HG03571 (cell line): ENCODE results near the gene ZBTB16.

ENCODE experiments used
- ATAC-seq: cut with Tn5 transposase; IDR thresholded peaks from one replicate; pipeline ENCODE4 v1.9.1; 2021; ENCODE audit not compliant: unreplicated experiment

The ZBTB16 gene

GRCh38 chr11:114106047-114106446 is 46.5 kb downstream of the ZBTB16 start:
- no peak for ATAC-seq

DNA sequence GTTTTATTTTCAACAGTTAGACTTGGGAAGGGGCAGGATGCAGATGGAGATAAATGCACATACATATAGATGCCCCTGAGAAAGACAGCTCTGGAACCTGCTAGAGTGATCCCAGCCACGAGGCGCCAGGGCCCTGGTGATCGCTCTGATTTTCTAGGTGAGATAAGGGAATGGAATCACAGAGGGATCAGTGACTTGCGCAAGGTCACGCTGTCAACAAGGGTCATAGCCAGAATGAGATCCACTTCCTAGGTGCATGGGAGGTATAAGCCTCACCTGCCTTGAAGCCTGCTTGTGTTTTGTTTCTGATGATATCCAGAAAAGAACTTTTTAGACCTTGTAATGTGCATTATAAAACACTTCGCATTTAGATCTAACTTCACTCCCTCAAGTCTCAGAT is 47.5 kb downstream of the ZBTB16 start:
- ATAC-seq = no peak

GRCh38 chr11:114108501-114109205 is 49.1 kb downstream of the ZBTB16 start:
- ATAC-seq = no peak

DNA sequence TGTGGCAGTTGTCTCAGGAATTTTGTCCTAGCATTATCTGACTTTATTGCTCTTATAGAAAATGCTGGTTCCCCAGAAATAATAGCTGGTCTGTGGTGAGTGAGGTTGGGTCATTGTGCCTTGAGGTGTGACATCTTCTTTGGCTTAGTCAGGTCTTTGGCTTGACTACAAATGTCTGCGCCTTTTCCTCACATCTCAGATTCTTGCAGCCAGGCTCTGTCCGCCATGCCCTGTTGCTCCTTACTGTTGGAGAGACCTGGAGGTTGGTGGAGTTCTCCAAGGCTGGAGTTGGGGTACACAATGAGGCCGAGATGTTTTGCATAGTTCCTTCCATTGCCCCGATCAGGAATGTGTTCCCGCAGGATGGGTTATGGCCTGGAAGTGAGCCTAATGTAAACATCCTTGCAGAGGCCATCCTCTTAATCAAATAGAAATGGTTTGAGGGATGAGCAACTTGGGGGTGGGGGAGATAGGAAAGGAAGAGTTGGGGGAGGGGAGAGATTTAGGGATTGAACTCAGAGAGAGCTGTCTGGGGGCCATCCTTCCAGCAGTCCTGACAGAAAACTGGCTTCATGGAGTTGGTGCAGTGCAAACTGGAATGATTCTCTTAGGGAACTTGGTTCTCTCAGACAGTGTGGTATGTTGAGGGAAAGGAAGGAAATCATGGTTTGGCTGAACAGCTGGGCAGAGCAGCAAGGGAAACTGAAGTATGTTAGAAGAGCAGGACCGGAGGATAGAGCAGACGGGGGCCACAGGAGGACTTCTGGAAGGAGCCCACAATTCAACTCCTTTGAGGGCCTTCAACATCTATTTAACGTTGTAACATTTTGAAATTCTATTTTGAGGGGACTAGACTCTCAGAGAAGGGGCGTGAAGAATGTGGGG is 49.9 kb downstream of the ZBTB16 start:
- no peak for ATAC-seq

GRCh38 chr11:114110123-114110522 is 50.6 kb downstream of the ZBTB16 start:
- ATAC-seq = no peak

DNA sequence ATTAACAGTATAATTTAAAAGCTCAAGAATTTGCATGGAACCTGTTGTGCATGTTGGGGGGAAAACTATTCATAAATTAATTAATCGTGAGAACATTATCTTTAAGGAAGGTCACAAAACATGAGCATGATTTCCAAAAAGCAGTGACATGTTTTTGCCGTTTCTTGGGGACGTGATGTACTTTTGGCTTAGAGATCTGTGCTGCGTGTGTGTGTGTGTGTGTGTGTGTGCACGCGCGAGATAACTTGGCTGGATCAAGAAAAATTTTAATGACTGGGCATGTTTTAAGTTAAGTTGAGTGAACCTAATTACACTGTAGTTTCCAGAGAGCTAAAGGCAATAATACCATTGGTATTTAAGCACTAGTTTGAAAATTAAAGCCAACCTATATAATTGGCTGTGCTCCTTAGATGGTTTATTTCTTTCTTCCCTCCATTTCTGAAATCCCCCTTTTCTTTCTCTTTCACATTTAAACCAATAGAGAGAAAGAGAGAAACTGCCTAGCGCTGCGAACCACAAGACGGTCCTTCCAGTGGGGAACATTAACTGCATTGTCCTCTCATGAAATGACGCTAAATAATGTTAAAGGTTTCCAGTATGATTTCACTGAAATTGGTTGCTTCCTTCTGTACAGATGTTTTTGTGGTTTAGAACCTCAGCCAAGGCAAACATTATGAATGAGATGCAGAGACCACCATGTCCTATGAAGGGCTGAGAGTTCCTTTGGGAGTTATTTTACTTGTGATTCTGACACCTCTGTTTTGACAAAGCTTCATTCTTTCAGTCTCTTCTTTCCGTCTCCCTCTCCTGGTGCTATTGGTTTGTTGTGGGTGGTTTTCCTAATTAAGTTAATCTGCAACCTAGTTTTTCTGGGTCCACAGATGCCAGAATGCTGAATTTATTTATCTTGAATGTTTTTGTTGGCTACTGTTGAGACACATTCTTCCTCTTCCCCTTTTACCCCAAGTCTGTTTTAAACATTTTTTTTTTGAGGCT is 51.7 kb downstream of the ZBTB16 start:
- ATAC-seq = no peak

GRCh38 chr11:114115451-114115928 is 56.0 kb downstream of the ZBTB16 start:
- ATAC-seq = no peak

- ATAC-seq = no peak
Observed at GRCh38 chr11:114116357-114116756, 56.8 kb downstream of the ZBTB16 start.

DNA sequence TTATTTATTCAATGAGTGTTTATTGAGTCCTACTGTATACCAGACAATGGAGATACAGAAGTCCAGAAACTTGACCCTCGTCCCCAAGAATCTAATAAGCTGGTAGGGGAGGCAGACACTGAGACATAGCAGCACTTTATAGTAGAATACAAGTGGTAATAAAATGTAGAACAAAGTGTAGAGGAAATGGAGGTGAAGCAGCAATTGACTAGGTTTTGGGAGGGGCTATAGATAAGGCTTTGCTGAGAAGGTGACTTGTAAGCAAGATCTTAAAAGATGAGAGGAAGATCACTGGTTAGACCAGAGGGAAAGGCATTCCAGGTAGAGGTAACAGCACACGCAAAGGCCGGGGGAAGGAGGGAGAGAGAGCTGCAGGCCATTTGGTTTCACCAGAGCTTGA is 57.3 kb downstream of the ZBTB16 start:
- ATAC-seq = no peak

GRCh38 chr11:114120606-114121005 is 61.1 kb downstream of the ZBTB16 start:
- ATAC-seq = no peak

- ATAC-seq = no peak
Observed at GRCh38 chr11:114121138-114121537, 61.6 kb downstream of the ZBTB16 start.

DNA sequence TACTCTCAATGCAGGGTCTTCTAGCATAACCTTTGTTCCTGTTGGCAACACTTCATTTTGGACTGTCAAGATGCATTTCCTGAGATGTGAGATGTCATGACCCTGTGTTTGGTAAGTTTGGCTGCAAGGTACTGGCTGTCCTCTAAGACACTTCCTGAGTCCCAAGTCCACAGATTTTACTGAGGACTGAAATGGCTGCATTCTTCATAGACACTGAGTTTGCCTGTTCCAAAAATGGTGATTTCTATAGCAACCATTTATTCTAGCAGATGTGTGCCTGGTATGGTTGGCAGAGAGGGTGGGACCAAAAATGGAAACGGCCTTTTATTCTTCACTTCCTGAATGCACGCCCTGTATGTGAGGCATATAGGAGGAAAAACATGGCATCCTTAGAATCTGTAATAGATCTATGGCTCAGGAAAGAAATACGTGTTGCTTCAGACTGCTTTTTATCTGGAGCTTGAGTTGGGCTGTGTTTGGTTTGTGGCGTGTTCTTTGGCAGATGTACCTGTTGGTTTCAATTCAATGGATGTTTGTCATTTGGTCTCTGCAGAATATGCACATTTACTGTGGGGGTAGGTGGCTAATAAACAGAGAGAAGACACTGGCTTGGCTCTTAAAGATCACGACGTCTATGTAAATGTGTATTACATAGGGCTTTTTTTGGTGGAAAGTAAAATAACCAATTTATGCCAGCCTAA is 62.4 kb downstream of the ZBTB16 start:
- no peak for ATAC-seq

DNA sequence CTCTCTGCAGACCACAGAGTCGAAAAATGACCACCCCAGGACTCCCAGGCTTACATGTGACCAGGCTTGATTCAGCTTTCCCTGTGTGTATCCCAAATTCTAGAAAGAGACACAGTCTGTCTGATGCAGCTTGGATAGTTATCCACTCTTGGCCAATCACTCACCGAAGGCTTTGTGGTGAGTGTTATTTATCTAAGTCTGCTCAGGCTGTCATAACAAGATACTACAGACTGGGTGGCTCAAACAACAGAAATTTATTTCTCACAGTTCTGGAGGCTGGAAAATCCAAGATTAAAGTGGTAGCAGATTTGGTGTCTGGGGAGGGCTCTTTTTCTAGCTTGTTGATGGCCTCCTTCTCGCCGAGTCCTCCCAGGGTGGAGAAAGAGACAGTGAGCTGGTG is 63.2 kb downstream of the ZBTB16 start:
- no peak for ATAC-seq

- ATAC-seq = no peak
Observed at GRCh38 chr11:114123692-114124330, 64.3 kb downstream of the ZBTB16 start.

GRCh38 chr11:114124601-114125144 is 65.2 kb downstream of the ZBTB16 start:
- no peak for ATAC-seq

DNA sequence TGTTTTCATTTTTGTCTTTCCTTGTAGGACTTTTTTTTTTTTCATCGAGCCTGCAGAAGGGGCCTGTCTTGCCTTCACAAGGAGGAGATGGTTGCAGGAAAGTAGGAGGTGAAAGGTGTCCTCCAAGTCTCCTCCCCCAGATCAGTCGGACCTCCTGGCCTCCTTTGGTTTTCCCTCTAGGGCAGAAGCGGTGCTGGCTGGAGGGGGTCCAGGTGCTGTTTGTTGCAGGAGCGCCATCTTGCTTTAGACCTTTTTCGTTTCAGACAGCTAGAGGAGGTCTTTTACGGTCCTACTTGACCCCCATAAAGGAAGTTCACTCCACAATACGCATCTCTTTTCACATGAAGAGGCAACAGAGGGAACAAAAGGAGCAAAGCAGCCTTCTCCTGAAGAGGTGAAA is 66.0 kb downstream of the ZBTB16 start:
- no peak for ATAC-seq

DNA sequence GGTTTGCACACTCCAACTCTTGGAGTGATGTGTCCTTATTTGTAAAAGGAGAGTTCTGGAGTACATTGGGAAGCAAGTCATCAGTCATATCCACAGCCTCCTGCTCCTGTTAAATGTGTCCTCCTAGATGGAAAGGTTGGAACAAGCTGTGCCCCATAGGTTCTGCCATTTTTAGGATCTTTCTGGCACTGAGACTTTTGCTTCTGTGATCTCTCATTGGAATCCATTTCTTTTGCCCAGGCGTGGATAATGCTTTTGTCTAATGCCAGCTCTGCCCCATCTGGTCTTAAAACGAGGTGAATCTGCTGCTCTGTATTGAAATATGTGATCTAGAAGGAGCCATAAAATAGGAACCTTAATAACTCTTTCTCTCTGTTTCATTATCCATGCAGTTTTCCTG is 66.4 kb downstream of the ZBTB16 start:
- no peak for ATAC-seq

DNA sequence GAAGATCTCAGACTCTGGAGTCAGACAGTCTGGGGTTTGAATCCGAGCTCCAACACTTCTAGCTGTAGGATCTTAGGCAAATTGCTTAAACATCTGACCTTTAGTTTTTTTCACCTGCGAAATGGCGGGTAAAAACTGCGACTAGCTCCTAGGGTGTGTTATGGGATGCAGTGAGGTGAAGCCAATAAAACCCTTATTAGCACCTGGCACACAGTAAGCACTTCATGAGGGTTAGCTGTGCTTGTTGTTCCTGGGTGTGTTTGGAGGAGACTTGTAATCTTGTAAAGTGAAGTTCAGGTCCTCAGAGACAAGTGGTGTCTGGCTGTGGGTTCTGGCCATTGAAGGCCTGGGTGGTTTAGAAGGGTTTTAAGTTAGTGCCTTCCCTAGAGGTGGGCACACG is 68.9 kb downstream of the ZBTB16 start:
- ATAC-seq = no peak

- no peak for ATAC-seq
Observed at GRCh38 chr11:114129142-114129541, 69.6 kb downstream of the ZBTB16 start.

DNA sequence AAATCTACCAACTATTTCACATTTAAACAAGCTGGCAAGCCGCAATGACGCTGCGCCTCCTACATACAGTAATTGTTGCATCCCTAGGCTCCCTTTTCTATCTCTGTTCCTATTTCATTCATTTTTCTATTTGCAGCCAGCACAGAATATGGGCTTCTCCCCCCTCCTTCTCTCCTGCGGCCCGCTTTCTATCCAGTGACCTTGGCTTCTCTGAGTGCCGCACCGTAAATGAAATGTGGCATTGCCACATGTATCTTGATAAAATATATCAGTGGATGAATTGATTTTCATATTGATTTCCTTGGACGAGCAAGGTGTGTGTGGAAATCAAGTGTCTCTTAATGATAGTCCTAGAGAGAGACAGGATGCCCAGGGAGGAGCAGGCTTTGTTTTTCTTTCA is 70.2 kb downstream of the ZBTB16 start:
- no peak for ATAC-seq
